GM21786 (cell line): ENCODE data around the gene TAX1BP3.
A peak's percentile ranks its signal among the peaks of the same experiment; 100 is the strongest.
"Not testable (repeated sequence)": the region's sequence is repeated elsewhere in the genome, so short reads cannot be mapped to it uniquely, and the experiment has no call there.

ENCODE experiments used
- ATAC-seq: cut with Tn5 transposase; IDR thresholded peaks from one replicate; pipeline ENCODE4 v1.9.1; 2021; ENCODE audit not compliant: unreplicated experiment

TAX1BP3 gene, protein sequence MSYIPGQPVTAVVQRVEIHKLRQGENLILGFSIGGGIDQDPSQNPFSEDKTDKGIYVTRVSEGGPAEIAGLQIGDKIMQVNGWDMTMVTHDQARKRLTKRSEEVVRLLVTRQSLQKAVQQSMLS

GRCh38 chr17:3668279-3669084 lies at the start of gene TAX1BP3, which contains the start of gene EMC6:
TSS of gene TAX1BP3 (minus strand) at chr17:3668578. CDS start at chr17:3668526, 52 bp downstream.
TSS of gene EMC6 (plus strand) at chr17:3668812. CDS start at chr17:3669147, 335 bp downstream.
- ATAC-seq: peak; percentile 94

DNA sequence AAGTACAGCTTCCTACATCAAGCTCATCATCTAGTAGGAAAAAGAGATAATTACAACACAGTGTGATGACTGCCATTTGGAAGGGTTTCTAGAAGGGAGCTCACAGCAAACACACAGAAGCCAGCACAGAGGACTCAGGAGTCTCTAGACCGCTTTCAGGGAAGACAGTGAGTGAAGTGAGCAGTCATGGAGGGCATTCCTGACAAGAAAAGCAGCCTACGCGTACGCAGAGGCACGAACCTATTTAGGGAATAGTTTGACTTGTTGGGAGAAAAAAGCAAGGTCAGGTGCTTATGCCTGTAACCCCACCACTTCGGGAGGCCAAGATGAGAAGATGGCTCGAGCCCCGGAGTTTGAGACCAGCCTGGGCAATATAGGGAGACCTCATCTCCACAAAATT lies 46.9 kb upstream of the TAX1BP3 start:
- no peak for ATAC-seq

GRCh38 chr17:3712811-3713463 lies 44.6 kb upstream of the TAX1BP3 start:
- no peak for ATAC-seq

- ATAC-seq: peak; percentile 95
These were observed 42.6 kb upstream of the TAX1BP3 start for GRCh38 chr17:3710951-3711383.

GRCh38 chr17:3708366-3708765 lies 40.0 kb upstream of the TAX1BP3 start:
- no peak for ATAC-seq

GRCh38 chr17:3705718-3705984 lies 37.3 kb upstream of the TAX1BP3 start:
- ATAC-seq: not testable (repeated sequence)

DNA sequence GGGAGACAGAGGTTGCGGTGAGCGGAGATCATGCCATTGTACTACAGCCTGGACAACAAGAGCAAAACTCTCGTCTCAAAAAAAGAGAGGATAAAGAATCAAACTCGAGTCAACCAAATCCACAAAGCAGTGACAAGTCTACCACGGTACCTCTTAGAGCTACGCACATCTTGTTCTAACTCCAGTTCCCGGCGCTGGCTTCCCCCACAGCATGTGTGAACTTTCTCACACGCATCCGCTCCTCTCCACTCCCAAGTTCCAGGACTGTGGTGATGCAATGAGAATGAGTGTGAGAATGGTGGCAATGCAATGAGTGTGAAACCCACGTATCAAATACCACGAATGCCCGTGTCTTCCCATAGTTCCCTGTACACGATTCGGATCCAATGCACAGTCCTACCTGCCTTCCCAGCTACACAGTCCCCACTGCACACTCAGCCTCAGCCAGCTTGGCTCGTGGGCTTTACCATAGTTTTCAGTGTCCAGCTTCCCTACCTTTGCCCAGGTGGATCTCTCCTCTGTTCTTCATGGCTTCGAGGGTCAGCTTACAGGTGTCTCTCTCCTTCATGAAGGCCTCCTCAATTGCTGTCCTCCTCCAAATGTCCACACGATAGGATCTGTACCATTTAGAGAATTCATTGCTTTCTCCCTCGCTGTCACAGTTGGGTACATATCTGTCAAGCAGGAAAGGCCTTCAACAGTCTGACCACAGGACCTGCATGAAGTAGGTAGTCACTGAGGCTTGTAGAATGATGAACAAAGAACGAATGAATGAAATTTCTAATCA lies 36.7 kb upstream of the TAX1BP3 start:
- ATAC-seq: no peak

DNA sequence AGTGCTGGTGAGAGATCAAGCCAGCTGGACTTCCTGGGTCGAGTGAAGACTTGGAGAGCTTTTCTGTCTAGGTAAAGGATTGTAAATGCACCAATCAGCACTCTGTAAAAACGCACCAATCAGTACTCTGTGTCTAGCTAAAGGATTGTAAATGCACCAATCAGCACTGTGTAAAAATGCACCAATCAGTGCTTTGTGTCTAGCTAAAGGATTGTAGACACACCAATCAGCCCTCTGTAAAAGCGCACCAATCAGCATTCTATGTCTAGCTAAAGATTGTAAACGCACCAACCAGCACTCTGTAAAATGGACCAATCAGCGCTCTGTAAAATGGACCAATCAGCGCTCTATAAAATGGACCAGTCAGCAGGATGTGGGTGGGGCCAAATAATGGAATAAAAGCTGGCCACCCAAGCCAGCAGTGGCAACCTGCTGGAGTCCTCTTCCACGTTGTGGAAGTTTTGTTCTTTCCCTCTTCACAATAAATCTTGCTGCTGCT lies 33.7 kb upstream of the TAX1BP3 start:
- ATAC-seq: not testable (repeated sequence)

- no peak for ATAC-seq
These were observed 31.6 kb upstream of the TAX1BP3 start for GRCh38 chr17:3699951-3700350.

- ATAC-seq: no peak
These were observed 29.8 kb upstream of the TAX1BP3 start for GRCh38 chr17:3698139-3698538.

GRCh38 chr17:3697103-3697476 lies 28.7 kb upstream of the TAX1BP3 start:
- no peak for ATAC-seq

DNA sequence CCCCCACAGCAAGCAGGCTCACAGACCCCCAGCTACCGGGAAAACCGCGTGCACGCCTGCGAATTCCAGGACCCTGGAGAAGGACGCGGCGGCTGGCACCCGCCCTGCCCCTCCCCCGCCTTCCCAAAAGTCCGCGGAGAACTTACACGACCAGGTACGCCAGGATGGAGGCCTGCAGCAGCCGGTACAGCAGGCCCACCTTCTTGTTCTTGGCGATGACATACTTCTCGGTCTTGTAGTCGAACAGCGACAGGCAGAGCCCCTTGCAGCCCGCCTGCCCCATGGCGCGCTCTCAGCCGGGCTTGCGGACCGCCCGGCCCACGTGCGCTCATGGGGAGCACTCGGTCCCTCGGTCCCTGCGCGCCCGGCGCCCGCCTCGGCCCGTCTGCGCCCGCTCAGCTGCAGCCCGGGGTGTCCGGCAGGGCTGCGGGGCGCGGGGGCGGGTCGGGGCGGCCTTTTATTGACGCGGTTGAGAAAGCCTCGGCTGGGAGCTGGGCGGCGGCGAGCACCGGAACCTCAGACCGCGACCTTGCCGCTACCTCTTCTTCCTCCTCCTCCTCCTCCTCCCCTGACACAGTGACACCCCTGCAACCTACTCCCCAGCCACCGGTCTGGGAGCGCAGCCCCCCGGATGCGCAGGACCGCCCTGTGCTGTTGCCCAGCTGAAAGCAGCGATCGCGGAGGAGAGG lies 27.5 kb upstream of the TAX1BP3 start, which contains the start of gene P2RX5:
TSS of gene P2RX5 (minus strand) at position 433 of the 689 bp plus-strand sequence. CDS start at position 283, 150 bp downstream.
- ATAC-seq: no peak

GRCh38 chr17:3695129-3695722 lies 26.8 kb upstream of the TAX1BP3 start:
- no peak for ATAC-seq

- ATAC-seq: peak; percentile 60
These were observed 25.5 kb upstream of the TAX1BP3 start for GRCh38 chr17:3693829-3694231.

DNA sequence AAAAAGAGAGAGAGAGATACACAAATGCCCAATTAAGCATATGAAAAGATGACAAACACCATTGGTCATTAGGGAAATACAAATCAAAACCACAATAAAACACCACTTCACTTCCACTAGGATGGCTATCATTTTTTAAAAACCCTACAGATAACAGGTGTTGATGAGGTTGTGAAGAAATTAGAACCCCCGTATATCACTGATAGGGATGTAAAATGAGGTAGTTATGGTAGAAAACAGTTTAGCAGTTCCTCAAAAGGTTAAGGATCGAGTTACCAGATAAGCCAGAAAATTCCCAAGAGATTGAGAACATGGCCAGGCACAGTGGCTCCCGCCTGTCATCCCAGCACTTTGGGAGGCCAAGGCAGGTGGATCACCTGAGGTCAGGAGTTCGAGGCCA lies 24.8 kb upstream of the TAX1BP3 start:
- ATAC-seq: no peak

- no peak for ATAC-seq
These were observed 24.0 kb upstream of the TAX1BP3 start for GRCh38 chr17:3692346-3692745.

- ATAC-seq: no peak
These were observed 23.3 kb upstream of the TAX1BP3 start for GRCh38 chr17:3691617-3692067.

DNA sequence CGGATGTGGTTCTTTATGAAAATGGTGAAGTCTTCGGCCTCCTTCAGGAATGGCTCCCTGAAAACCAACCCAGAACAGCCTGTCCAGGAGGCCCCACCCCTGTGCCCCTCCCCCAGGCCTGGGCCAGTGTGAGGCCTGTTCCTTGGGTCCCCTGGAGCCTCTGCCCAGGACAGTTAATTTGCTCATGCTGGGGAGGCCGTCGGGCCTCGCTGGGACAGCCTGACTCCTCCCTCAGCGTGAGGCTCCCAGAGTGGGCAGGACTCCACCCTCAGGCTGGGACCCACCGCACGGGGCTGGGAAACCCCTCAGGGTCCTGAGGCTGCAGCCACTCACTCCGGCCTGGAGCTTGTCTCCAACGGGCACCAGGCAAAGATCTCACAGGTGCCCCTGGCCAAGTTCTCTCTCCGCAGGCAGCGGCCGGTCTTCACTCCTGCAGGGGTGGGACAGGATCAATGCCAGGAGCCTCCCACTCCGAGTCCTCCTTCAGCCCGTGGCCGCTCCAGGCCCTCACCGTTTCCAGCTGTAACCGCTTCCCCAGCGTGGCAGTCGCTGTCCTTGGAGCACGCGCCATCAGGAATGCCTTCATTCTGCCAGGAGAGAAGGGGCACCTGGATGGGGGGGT lies 21.8 kb upstream of the TAX1BP3 start:
- ATAC-seq: no peak

DNA sequence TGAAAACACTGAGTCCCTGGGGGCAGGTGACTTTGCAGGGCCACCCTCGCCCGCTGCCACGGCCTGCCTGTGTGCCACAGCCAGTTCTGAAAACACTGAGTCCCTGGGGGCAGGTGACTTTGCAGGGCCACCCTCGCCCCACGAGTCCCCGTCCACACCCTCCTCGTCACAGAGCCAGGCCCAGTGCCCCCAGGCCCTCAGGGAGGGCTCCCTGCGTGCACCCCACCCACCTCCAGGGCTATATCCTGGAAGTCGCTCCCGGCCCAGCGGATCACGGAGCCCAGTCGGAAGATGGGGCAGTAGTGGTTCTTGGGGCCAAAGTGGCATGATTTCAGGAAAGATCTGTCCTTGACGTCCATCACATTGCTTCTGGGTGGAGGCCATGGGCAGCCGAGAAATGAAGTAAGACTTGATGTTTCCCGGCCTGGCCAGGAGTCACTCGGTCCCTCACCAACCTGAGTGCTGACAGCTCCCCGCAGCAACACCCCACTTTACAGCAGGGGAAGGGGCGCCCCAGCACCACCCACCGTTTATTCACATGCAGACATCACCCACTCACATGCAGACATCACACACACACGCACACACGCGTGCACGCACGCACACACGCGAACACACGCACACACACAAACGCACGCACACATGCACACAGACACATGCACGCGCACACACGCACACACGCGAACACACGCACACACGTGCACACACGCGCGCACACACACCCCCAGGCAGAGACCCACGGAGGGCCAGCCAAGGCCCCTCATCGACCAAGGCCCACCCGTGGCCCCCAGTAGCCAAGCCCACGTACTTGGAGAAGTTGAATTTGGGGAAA lies 21.1 kb upstream of the TAX1BP3 start:
- no peak for ATAC-seq
